ENCODE data around the gene LCN1. TPM values are rescaled to one million over a fixed set of nuclear protein-coding genes. Genes with fewer than 3 reads are reported as not detected.

The LCN1 gene
- polyA plus RNA-seq, 1 donor from 2014 or later: not detected

GRCh38 chr9:135507104-135508035 lies 13.9 kb upstream of the LCN1 start:
- Histone ChIP-seq H3K9me2 (ENCODE audit: insufficient read depth, low read length) (no peaks in the 10 kb centered on the region), H3K9me3 (ENCODE audit: low read length) (no peaks in the 10 kb centered on the region), H3F3A (ENCODE audit: insufficient read depth, low read length, poor library complexity, severe bottlenecking) (no peaks in the 10 kb centered on the region), H3K4me2 (ENCODE audit: low read length) (no peak overlapping the region), H4K20me1 (ENCODE audit: insufficient read depth) (no peaks in the 10 kb centered on the region), H2AFZ (ENCODE audit: low read depth, low read length) (no peak overlapping the region), H3K9ac (ENCODE audit: low read length) (no peak overlapping the region), H3K4me3 (ENCODE audit: low read length) (no peak overlapping the region), H3K27ac (ENCODE audit: low read length) (no peak overlapping the region), H3K27me3 (ENCODE audit: insufficient read depth, low read depth, low read length) (no peaks in the 10 kb centered on the region), H3K79me2 (replicated peaks; ENCODE audit: insufficient read depth, low read length) (no peaks in the 10 kb centered on the region), H3K36me3 (ENCODE audit: insufficient read depth, low read length) (no peaks in the 10 kb centered on the region)
- TF ChIP-seq SMC3 (conservative IDR thresholded peaks at IDR 0.05; ENCODE audit: poor library complexity) (no peak), TAF1 (IDR thresholded peaks at IDR 0.05; ENCODE audit: low read depth) (no peak), MXI1 (conservative IDR thresholded peaks at IDR 0.05; ENCODE audit: poor library complexity, severe bottlenecking) (no peak), EP300 (conservative IDR thresholded peaks at IDR 0.05; ENCODE audit: poor library complexity, severe bottlenecking) (no peak)
- TF ChIP-seq, protein P1, sequence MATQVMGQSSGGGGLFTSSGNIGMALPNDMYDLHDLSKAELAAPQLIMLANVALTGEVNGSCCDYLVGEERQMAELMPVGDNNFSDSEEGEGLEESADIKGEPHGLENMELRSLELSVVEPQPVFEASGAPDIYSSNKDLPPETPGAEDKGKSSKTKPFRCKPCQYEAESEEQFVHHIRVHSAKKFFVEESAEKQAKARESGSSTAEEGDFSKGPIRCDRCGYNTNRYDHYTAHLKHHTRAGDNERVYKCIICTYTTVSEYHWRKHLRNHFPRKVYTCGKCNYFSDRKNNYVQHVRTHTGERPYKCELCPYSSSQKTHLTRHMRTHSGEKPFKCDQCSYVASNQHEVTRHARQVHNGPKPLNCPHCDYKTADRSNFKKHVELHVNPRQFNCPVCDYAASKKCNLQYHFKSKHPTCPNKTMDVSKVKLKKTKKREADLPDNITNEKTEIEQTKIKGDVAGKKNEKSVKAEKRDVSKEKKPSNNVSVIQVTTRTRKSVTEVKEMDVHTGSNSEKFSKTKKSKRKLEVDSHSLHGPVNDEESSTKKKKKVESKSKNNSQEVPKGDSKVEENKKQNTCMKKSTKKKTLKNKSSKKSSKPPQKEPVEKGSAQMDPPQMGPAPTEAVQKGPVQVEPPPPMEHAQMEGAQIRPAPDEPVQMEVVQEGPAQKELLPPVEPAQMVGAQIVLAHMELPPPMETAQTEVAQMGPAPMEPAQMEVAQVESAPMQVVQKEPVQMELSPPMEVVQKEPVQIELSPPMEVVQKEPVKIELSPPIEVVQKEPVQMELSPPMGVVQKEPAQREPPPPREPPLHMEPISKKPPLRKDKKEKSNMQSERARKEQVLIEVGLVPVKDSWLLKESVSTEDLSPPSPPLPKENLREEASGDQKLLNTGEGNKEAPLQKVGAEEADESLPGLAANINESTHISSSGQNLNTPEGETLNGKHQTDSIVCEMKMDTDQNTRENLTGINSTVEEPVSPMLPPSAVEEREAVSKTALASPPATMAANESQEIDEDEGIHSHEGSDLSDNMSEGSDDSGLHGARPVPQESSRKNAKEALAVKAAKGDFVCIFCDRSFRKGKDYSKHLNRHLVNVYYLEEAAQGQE (IDR thresholded peaks at IDR 0.05; ENCODE audit: borderline replicate concordance): no peak

DNA sequence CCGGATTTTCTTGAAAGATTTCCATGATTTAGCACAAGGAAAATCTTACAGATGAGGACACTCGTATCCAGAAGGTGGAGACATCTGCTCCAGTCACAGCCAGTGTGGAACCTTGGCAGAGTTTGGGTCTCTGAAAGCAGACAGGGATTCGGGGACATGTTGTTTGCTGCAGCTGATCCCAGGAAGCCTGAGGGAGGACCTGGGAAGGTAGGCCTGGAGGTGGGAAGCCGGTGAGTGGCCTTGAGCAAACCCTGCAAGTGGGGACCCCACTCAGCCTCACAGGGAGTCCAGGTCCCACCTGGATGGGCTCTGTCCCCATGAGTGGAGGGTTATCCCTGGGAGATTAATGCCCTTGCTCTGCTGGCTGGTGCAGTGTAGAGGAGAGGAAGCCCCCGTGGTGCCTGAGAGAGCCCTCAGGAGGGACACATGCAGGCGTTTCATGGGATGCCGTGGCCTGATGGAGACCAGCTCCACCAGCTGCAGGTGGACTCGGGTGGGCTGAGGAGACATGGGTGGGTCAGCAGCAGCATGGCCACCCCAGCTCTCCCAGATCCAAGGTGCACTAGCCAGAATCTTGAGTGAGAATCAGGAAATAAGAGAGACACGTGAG lies 12.9 kb upstream of the LCN1 start:
- Histone ChIP-seq H3K9ac (ENCODE audit: low read length) (no peak overlapping the region), H3F3A (ENCODE audit: insufficient read depth, low read length, poor library complexity, severe bottlenecking) (no peaks in the 10 kb centered on the region), H3K27me3 (ENCODE audit: insufficient read depth, low read depth, low read length) (no peaks in the 10 kb centered on the region), H4K20me1 (ENCODE audit: insufficient read depth) (no peaks in the 10 kb centered on the region), H3K4me2 (ENCODE audit: low read length) (no peak overlapping the region), H2AFZ (ENCODE audit: low read depth, low read length) (no peak overlapping the region), H3K36me3 (ENCODE audit: insufficient read depth, low read length) (no peaks in the 10 kb centered on the region), H3K9me2 (ENCODE audit: insufficient read depth, low read length) (no peaks in the 10 kb centered on the region), H3K27ac (ENCODE audit: low read length) (no peak overlapping the region), H3K9me3 (ENCODE audit: low read length) (no peaks in the 10 kb centered on the region), H3K79me2 (replicated peaks; ENCODE audit: insufficient read depth, low read length) (no peaks in the 10 kb centered on the region), H3K4me3 (ENCODE audit: low read length) (no peak overlapping the region)
- TF ChIP-seq POLR2AphosphoS5 (IDR thresholded peaks at IDR 0.05) (no peak), MXI1 (conservative IDR thresholded peaks at IDR 0.05; ENCODE audit: poor library complexity, severe bottlenecking) (no peak), SMC3 (conservative IDR thresholded peaks at IDR 0.05; ENCODE audit: poor library complexity) (no peak), EP300 (conservative IDR thresholded peaks at IDR 0.05; ENCODE audit: poor library complexity, severe bottlenecking) (no peak), EZH2 (IDR thresholded peaks at IDR 0.05; ENCODE audit: borderline replicate concordance, insufficient read depth, low read length, poor library complexity, severe bottlenecking) (no peak)
- TF ChIP-seq, protein P1 (IDR thresholded peaks at IDR 0.05; ENCODE audit: borderline replicate concordance): no peak

Data from neural cell (in vitro differentiated cells).